K562 (cell line): ENCODE results near the gene SNX14. TPM values are rescaled to one million over a fixed set of nuclear protein-coding genes. Genes with fewer than 3 reads are reported as not detected.

ENCODE experiments used
- ATAC-seq: fragments of 200-7000 bp; cut with Tn5 transposase; 3 replicates; pipeline ENCODE4 v1.9.1; 2020; ENCODE audit warnings: moderate library complexity
- BruUV-seq: library from RNA; stranded (reverse); fragments of 400-500 nt; replicated peaks from 2 replicates; lab custom pipeline; 2021; lab: Mats Ljungman, UMichigan
- CTCF ChIA-PET: fragments of 300-600 bp; formaldehyde crosslinking; extraction: SDS; loops from one replicate; lab custom pipeline; 2021; ENCODE audit warnings: low intra/inter-chr PET ratio; lab: Yijun Ruan, JAX
- POLR2A ChIA-PET: fragments of 300-600, 350-650 bp; sonication (Branson Sonifier 250); formaldehyde crosslinking; extraction: SDS; loops from one replicate; lab custom pipeline; 2021; ENCODE audit warnings: antibody characterized with exemption, inconsistent platforms; lab: Yijun Ruan, JAX
- DNase-seq, 4 experiments: peaks; one replicate each; pipeline versions ENCODE4 v3.0.0 to v3.0.0-alpha.2; 2011 to 2018; ENCODE audit warnings: low spot score in 3 of 4, mixed read lengths in 3 of 4; ENCODE audit errors: extremely low read depth in 1 of 4
- FAIRE-seq: peaks from 2 replicates; lab custom pipeline; 2011; peaks lifted over from hg19 to GRCh38; lab: Jason Lieb, UNC
- H2AFZ ChIP-seq: 2 replicates; pipeline ENCODE4 v1.6.0; 2011; ENCODE audit warnings: low read depth, low read length, control low read depth, inconsistent platforms
- H3K27ac ChIP-seq: fragments of 200-600 bp; 3 replicates; pipeline ENCODE4 v1.8.0; 2011; ENCODE audit warnings: low read depth, mild to moderate bottlenecking, control low read depth, inconsistent platforms, low read length, moderate library complexity, mixed read lengths; ENCODE audit errors: extremely low read depth
- H3K27me3 ChIP-seq, 2 experiments: fragments of 300-600 bp in 1 of 2; 2 replicates in 1 of 2; 3 replicates in 1 of 2; pipeline versions ENCODE4 v1.6.0 to v1.8.0; 2011; ENCODE audit warnings: inconsistent platforms in 2 of 2, low read length in 2 of 2, mild to moderate bottlenecking in 1 of 2, mixed read lengths in 1 of 2, moderate library complexity in 1 of 2; ENCODE audit not compliant: control insufficient read depth in 2 of 2, insufficient read depth in 2 of 2
- H3K36me3 ChIP-seq: fragments of 300-600 bp; 3 replicates; pipeline ENCODE4 v1.8.0; 2011; ENCODE audit warnings: mild to moderate bottlenecking, low read length, inconsistent platforms; ENCODE audit not compliant: control insufficient read depth, insufficient read depth
- H3K4me1 ChIP-seq, 2 experiments: fragments of 200-600 bp in 1 of 2; replicated peaks in 1 of 2; 2 replicates in 1 of 2; 3 replicates in 1 of 2; pipeline versions ENCODE4 v1.5.1 to v1.8.0; 2011; ENCODE audit warnings: inconsistent platforms in 2 of 2, low read length in 2 of 2, mild to moderate bottlenecking in 1 of 2, mixed read lengths in 1 of 2, moderate library complexity in 1 of 2; ENCODE audit not compliant: control insufficient read depth in 2 of 2, insufficient read depth in 2 of 2
- H3K4me2 ChIP-seq: 2 replicates; pipeline ENCODE4 v1.6.1; 2011; ENCODE audit warnings: low read length, control low read depth, inconsistent platforms, mixed read lengths; ENCODE audit not compliant: insufficient read depth
- H3K4me3 ChIP-seq: fragments of 200-600 bp; sonication (generic), shearing (Covaris generic); 2 replicates; pipeline ENCODE4 v1.5.1; 2016; ENCODE audit warnings: control low read depth, inconsistent platforms
- H3K79me2 ChIP-seq: fragments of 200-600 bp; 3 replicates; pipeline ENCODE4 v1.8.0; 2011; ENCODE audit warnings: low read length, inconsistent platforms; ENCODE audit not compliant: control insufficient read depth, insufficient read depth
- H3K9ac ChIP-seq, 2 experiments: 2 replicates each; pipeline versions ENCODE4 v1.6.0 to v1.6.1; 2011; ENCODE audit warnings: low read depth in 2 of 2, low read length in 2 of 2, control low read depth in 1 of 2, inconsistent platforms in 1 of 2, mild to moderate bottlenecking in 1 of 2, mixed read lengths in 1 of 2; ENCODE audit not compliant: insufficient read depth in 1 of 2
- H3K9me1 ChIP-seq: one replicate; pipeline ENCODE4 v1.6.0; 2011; ENCODE audit warnings: inconsistent platforms, mild to moderate bottlenecking, low read length, moderate library complexity; ENCODE audit not compliant: control insufficient read depth, insufficient read depth
- H3K9me3 ChIP-seq: replicated peaks from 2 replicates; pipeline ENCODE4 v1.5.1; 2011; ENCODE audit warnings: low read depth, low read length, inconsistent platforms; ENCODE audit not compliant: control insufficient read depth, insufficient read depth
- H4K20me1 ChIP-seq: replicated peaks from 2 replicates; pipeline ENCODE4 v1.6.1; 2011; ENCODE audit warnings: low read length, inconsistent platforms, mixed read lengths; ENCODE audit not compliant: control insufficient read depth, insufficient read depth
- FOXJ3 ChIP-seq: sonication (generic); formaldehyde crosslinking; IDR thresholded peaks from 2 replicates; pipeline ENCODE4 v1.4.0; 2020; ENCODE audit warnings: mild to moderate bottlenecking, missing genetic modification reagents
- GABPB1 ChIP-seq: sonication (generic); formaldehyde crosslinking; IDR thresholded peaks from 2 replicates; pipeline ENCODE4 v1.8.0; 2022; ENCODE audit warnings: mild to moderate bottlenecking, missing genetic modification reagents
- HOXB6 ChIP-seq: fragments of 250-450 bp; sonication (Bioruptor Pico); IDR thresholded peaks from 2 replicates; pipeline ENCODE4 v1.5.1; 2022; ENCODE audit warnings: mild to moderate bottlenecking, borderline replicate concordance
- NFE2 ChIP-seq: IDR thresholded peaks from 2 replicates; pipeline ENCODE4 v1.6.1; 2014; ENCODE audit warnings: antibody characterized with exemption, low read depth
- RBM22 ChIP-seq: fragments of 200-400 bp; formaldehyde crosslinking; IDR thresholded peaks from 2 replicates; pipeline ENCODE4 v1.6.1; 2018; ENCODE audit warnings: low read length, low read depth; ENCODE audit not compliant: poor library complexity, severe bottlenecking
- RBM25 ChIP-seq: fragments of 200-400 bp; formaldehyde crosslinking; IDR thresholded peaks from 2 replicates; pipeline ENCODE4 v1.6.1; 2018; ENCODE audit warnings: low read length, low read depth, moderate library complexity; ENCODE audit not compliant: severe bottlenecking
- ZNF146 ChIP-seq: IDR thresholded peaks from one replicate; pipeline ENCODE4 v1.6.1; 2018; ENCODE audit warnings: missing compliant biosample characterization; ENCODE audit not compliant: unreplicated experiment
- ZNF644 ChIP-seq: fragments of 200-800 bp; sonication (Bioruptor generic); IDR thresholded peaks from 2 replicates; pipeline ENCODE4 v1.6.1; 2016; ENCODE audit warnings: low read depth, missing genetic modification characterization, missing compliant biosample characterization
- WGBS: fragments of 100-300 bp; shearing (Covaris generic); methylation state at CpG from one replicate; pipeline ENCODE4 v1.1.6; 2016; ENCODE audit warnings: low coverage, mixed read lengths; ENCODE audit not compliant: insufficient coverage; ENCODE audit errors: missing lambda C conversion rate; 5-methylcytosine and 5-hydroxymethylcytosine counted together
- in situ Hi-C: fragments of 300-500 bp; cut with MboI; formaldehyde crosslinking; loops from 4 replicates; pipeline ENCODE4 v1.15.0; 2018; ENCODE audit warnings: inconsistent platforms, mixed read lengths
- intact Hi-C: fragments of 100-400 bp; cut with micrococcal nuclease; formaldehyde crosslinking; loops from 2 replicates; pipeline ENCODE4 v1.14.2; 2022
- polyA plus RNA-seq, 8 experiments: library from polyadenylated mRNA; depleted of rRNA in 4 of 8; stranded (reverse) in 5 of 8; unstranded in 3 of 8; fragments of >200 nt; fragmentation: Nextera tagmentation in 2 of 8; fragmentation: Illumina TruSeq in 1 of 8; extraction: Ambion mirVana in 2 of 8; extraction: Trizol in 1 of 8; gene quantifications; 2 replicates each; pipeline versions ENCODE4 v1.2.1 to v1.2.3, GENCODE V29; 2011 to 2014; ENCODE audit warnings: inconsistent platforms in 1 of 8, missing spikeins in 1 of 8
- total RNA-seq, 7 experiments: library from RNA; depleted of rRNA in 6 of 7; stranded (reverse); fragments of >200 nt in 6 of 7; fragmentation: Illumina TruSeq in 2 of 7; extraction: Trizol in 2 of 7; gene quantifications; 2 replicates each; pipeline versions ENCODE4 v1.2.1 to v1.2.3, GENCODE V29; 2011 to 2021; ENCODE audit warnings: low replicate concordance in 1 of 7
- TF ChIP-seq, protein P1 (sequence below), 2 experiments: fragments of 450-650 bp; IDR thresholded peaks; 2 replicates each; pipeline ENCODE4 v1.6.1; 2016; ENCODE audit warnings: mild to moderate bottlenecking in 2 of 2, borderline replicate concordance in 1 of 2, low read depth in 1 of 2, moderate library complexity in 1 of 2

The SNX14 gene
- total and polyA plus RNA-seq, 9 of the 15 experiments (the other 6 are each of a cell fraction or from before 2014, with no cell fraction given), result 46.5 to 140 (median 71.2) TPM

GRCh38 chr6:85547719-85548118 lies 45.9 kb downstream of the SNX14 start:
- CTCF ChIA-PET, result no interaction called here
- no peak overlapping the region for H3K4me2 ChIP-seq
- no peak overlapping the region for H3K9ac ChIP-seq
- no peak for DNase-seq
- H3K9me3 ChIP-seq, result no peaks in the 10 kb centered on the region
- H3K9me1 ChIP-seq, result no peaks in the 10 kb centered on the region
- no peak for FAIRE-seq
- H3K27ac ChIP-seq, result no peak overlapping the region
- POLR2A ChIA-PET, result no interaction called here
- peaks cover 50% of the 10 kb centered on the region; the same call in 2 of the 3 replicates for H3K36me3 ChIP-seq
- H3K79me2 ChIP-seq, result no peaks in the 10 kb centered on the region
- no peaks in the 10 kb centered on the region for H3K27me3 ChIP-seq
- ATAC-seq, result no peak
- peak; percentile 77 for TF ChIP-seq ZNF146 (CRISPR knock-in tag)
- peak; percentile 5 for TF ChIP-seq RBM25
- TF ChIP-seq NFE2, result no peak
- in situ Hi-C loops, result no loop called here
- no peaks in the 10 kb centered on the region for H4K20me1 ChIP-seq
- no peak overlapping the region for H2AFZ ChIP-seq
- intact Hi-C loops, result no loop called here
- no peak overlapping the region for H3K4me3 ChIP-seq
- no TSS peak for BruUV-seq
- H3K4me1 ChIP-seq, result no peaks in the 10 kb centered on the region

- Histone ChIP-seq H3K4me2 (no peak overlapping the region), H3K9me3 (no peaks in the 10 kb centered on the region), H4K20me1 (no peaks in the 10 kb centered on the region), H3K36me3 (peaks cover 56% of the 10 kb centered on the region), H3K4me1 (no peaks in the 10 kb centered on the region), H3K9ac (no peak overlapping the region), H3K4me3 (no peak overlapping the region), H3K27me3 (no peaks in the 10 kb centered on the region), H2AFZ (no peak overlapping the region), H3K27ac (no peak overlapping the region), H3K9me1 (no peaks in the 10 kb centered on the region), H3K79me2 (no peaks in the 10 kb centered on the region)
- intact Hi-C loops (no loop called here), in situ Hi-C loops (no loop called here)
- POLR2A ChIA-PET, result no interaction called here
- DNase-seq, result no peak
- no peak for ATAC-seq
- no TSS peak for BruUV-seq
- CTCF ChIA-PET, result no interaction called here
- 100% methylated on average over 1 of the region's 1 CpG for WGBS
- no peak for FAIRE-seq
- no peak for TF ChIP-seq GABPB1 (CRISPR knock-in tag)
- no peak for TF ChIP-seq HOXB6 (CRISPR knock-in tag)
- TF ChIP-seq RBM22, result no peak
- TF ChIP-seq ZNF644 (tag), result no peak
- TF ChIP-seq, protein P1, sequence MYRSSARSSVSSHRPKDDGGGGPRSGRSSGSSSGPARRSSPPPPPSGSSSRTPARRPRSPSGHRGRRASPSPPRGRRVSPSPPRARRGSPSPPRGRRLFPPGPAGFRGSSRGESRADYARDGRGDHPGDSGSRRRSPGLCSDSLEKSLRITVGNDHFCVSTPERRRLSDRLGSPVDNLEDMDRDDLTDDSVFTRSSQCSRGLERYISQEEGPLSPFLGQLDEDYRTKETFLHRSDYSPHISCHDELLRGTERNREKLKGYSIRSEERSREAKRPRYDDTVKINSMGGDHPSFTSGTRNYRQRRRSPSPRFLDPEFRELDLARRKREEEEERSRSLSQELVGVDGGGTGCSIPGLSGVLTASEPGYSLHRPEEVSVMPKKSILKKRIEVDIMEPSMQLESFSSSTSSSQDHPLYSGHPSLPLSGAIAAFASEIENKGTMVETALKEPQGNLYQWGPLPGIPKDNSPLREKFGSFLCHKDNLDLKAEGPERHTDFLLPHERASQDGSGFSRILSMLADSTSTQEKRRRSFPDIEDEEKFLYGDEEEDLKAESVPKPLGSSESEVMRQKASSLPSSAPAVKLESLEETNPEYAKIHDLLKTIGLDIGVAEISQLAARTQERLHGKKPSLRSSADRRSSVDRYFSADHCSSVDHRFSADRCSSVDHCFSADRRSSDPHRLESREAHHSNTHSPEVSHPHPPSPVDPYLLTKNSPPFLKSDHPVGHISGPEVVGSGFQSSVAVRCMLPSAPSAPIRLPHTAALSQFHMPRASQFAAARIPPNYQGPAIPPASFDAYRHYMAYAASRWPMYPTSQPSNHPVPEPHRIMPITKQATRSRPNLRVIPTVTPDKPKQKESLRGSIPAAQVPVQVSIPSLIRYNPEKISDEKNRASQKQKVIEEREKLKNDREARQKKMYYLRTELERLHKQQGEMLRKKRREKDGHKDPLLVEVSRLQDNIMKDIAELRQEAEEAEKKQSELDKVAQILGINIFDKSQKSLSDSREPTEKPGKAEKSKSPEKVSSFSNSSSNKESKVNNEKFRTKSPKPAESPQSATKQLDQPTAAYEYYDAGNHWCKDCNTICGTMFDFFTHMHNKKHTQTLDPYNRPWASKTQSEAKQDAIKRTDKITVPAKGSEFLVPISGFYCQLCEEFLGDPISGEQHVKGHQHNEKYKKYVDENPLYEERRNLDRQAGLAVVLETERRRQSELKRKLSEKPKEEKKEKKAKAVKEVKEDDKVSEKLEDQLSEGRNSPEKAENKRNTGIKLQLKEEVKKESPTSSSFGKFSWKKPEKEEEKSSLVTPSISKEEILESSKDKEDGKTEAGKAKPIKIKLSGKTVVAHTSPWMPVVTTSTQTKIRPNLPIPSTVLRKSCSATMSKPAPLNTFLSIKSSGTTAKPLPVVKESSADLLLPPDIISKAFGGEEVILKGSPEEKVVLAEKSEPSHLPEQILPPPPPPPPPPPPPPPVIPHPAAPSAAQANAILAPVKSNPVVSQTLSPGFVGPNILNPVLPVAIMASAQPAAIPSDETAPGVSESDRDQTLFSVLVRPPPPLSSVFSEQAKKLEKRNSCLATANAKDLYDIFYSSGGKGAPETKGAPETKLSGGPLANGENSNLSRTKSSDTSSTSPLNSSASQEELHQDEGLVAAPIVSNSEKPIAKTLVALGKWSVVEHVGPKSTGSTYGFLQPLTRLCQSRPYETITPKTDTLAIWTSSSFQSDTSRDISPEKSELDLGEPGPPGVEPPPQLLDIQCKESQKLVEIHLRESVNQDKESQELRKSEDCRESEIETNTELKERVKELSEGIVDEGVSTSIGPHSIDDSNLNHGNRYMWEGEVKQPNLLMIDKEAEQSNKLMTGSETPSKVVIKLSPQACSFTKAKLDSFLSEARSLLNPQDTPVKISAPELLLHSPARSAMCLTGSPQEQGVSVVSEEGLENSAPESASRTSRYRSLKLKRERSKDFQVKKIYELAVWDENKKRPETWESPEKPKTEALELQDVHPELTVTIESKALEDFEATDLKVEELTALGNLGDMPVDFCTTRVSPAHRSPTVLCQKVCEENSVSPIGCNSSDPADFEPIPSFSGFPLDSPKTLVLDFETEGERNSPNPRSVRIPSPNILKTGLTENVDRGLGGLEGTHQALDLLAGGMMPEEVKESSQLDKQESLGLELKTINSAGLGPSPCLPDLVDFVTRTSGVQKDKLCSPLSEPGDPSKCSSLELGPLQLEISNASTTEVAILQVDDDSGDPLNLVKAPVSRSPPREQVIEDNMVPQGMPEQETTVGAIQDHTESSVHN (IDR thresholded peaks at IDR 0.05; ENCODE audit: borderline replicate concordance in 1 of 2, low read depth in 1 of 2), result no peak
- TF ChIP-seq FOXJ3 (CRISPR knock-in tag), result no peak
Observed at GRCh38 chr6:85544776-85545175, 48.9 kb downstream of the SNX14 start.
